ENCODE results near the gene RNF13. TPM values are rescaled to one million over a fixed set of nuclear protein-coding genes. Genes with fewer than 3 reads are reported as not detected.

Gene RNF13
- total RNA-seq, 2 donors from 2014 or later = 41.3 to 49.1 TPM

- Histone ChIP-seq H3K9ac (ENCODE audit: low read depth in 2 of 2, low read length in 2 of 2) (no peak overlapping the region), H3K36me3 (no peaks in the 10 kb centered on the region), H3K27ac (no peak overlapping the region), H3K4me3 (no peak overlapping the region), H3K4me1 (no peaks in the 10 kb centered on the region), H3K27me3 (no peaks in the 10 kb centered on the region), H3K9me3 (no peaks in the 10 kb centered on the region)
- TF ChIP-seq CTCF (IDR thresholded peaks at IDR 0.05) = no peak
- intact Hi-C loops (cut with DNase I) = no loop called here
- DNase-seq = no peak
Measured at GRCh38 chr3:149898771-149899170, 85.8 kb downstream of the RNF13 start.

GRCh38 chr3:149900322-149900721 is 87.3 kb downstream of the RNF13 start:
- TF ChIP-seq CTCF (IDR thresholded peaks at IDR 0.05) = no peak
- Histone ChIP-seq H3K4me1 (no peaks in the 10 kb centered on the region), H3K27ac (no peak overlapping the region), H3K9ac (ENCODE audit: low read depth in 2 of 2, low read length in 2 of 2) (no peak overlapping the region), H3K36me3 (no peaks in the 10 kb centered on the region), H3K4me3 (no peak overlapping the region), H3K9me3 (no peaks in the 10 kb centered on the region), H3K27me3 (no peaks in the 10 kb centered on the region)
- intact Hi-C loops (cut with DNase I) = no loop called here
- no peak for DNase-seq

DNA sequence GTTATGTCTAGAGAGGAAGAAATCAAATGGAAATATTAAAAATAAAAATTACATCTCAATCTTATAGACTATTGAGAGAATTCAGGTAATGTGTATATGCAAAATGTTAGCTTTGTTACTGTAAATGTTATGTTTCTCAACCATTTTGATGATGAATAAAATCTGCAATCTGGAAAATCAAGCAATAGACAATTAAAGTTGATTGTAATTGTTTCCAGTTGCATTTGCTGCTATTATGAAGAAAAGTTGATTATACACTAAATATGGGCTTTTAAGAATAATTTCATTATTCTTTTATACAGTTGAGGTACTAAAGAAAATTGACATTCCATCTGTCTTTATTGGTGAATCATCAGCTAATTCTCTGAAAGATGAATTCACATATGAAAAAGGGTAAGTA is 88.8 kb downstream of the RNF13 start:
- no peaks in the 10 kb centered on the region for H3K9me3 ChIP-seq

DNA sequence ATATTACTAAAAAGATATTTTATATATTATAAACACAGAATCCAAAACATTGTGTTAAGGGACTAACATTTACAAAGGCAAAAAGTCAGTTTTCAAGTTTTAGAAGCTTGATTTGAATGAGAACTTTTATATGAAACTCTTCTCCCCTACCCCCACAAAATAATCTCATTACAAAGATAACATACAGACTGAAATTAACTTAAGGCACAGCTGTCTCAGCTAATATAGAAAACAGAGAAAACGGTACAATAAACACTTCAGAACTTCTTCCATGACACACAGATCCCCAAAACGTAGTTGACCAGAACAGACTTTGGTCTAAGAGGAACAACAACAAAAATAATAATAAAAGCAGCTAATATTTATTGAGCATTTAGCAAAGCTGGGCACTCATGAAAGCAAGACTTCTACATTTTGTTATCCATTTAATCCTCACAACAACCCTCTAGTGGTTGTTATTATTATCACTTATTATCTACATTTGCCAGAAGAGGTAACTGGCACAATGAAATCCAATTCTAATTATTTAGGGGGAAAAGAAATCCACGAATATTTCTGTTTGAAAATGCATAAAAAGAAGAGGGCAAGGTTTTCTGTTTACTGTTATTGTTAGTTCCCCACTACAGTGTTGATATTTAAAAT is 89.6 kb downstream of the RNF13 start:
- H3K27ac ChIP-seq = no peak overlapping the region
- no peak overlapping the region for H3K9ac ChIP-seq (ENCODE audit: low read depth in 2 of 2, low read length in 2 of 2)
- H3K27me3 ChIP-seq = no peaks in the 10 kb centered on the region
- no peak for TF ChIP-seq CTCF (IDR thresholded peaks at IDR 0.05)
- H3K4me1 ChIP-seq = no peaks in the 10 kb centered on the region
- DNase-seq = no peak
- H3K9me3 ChIP-seq = no peaks in the 10 kb centered on the region
- intact Hi-C loops (cut with DNase I) = no loop called here
- H3K4me3 ChIP-seq = no peak overlapping the region
- H3K36me3 ChIP-seq = no peaks in the 10 kb centered on the region

More for the DNA sequence above, 88.8 kb downstream of the RNF13 start:
- intact Hi-C loops (cut with DNase I) = no loop called here
- TF ChIP-seq CTCF (IDR thresholded peaks at IDR 0.05) = no peak
- Histone ChIP-seq H3K9ac (ENCODE audit: low read depth in 2 of 2, low read length in 2 of 2) (no peak overlapping the region), H3K27me3 (no peaks in the 10 kb centered on the region), H3K4me3 (no peak overlapping the region), H3K4me1 (no peaks in the 10 kb centered on the region), H3K36me3 (no peaks in the 10 kb centered on the region), H3K27ac (no peak overlapping the region)
- no peak for DNase-seq

DNA sequence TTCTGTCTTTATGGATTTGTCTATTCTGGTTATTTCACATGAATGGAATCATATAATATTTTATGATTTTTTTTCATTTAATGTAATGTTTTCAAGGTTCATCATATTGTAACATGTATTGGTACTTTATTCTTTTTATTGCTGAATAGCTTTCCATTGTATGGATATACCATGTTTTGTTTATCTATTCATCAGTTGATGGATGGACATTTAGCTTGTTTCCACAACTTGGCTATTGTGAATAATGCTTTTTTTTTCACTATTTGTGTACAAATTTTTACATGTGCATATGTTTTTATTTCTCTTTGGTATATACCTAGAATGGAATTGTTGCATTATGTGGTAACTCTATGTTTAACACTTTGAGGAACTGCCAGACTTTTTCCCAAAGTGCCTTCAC is 93.0 kb downstream of the RNF13 start:
- Histone ChIP-seq H3K4me3 (no peak overlapping the region), H3K36me3 (no peaks in the 10 kb centered on the region), H3K9ac (ENCODE audit: low read depth in 2 of 2, low read length in 2 of 2) (no peak overlapping the region), H3K9me3 (no peaks in the 10 kb centered on the region), H3K27me3 (no peaks in the 10 kb centered on the region), H3K27ac (no peak overlapping the region), H3K4me1 (no peaks in the 10 kb centered on the region)
- intact Hi-C loops (cut with DNase I) = no loop called here
- no peak for DNase-seq
- TF ChIP-seq CTCF (IDR thresholded peaks at IDR 0.05) = no peak
